HG02759 (cell line): Measurements from ENCODE around the gene FBXW8.

Source experiments
- ATAC-seq: cut with Tn5 transposase; IDR thresholded peaks from one replicate; pipeline ENCODE4 v1.9.1; 2021; ENCODE audit warnings: mild to moderate bottlenecking, moderate library complexity; ENCODE audit not compliant: unreplicated experiment

The FBXW8 gene

GRCh38 chr12:116984098-116984497 is 73.3 kb downstream of the FBXW8 start:
- no peak for ATAC-seq

GRCh38 chr12:116990329-116990728 is 79.6 kb downstream of the FBXW8 start:
- no peak for ATAC-seq

DNA sequence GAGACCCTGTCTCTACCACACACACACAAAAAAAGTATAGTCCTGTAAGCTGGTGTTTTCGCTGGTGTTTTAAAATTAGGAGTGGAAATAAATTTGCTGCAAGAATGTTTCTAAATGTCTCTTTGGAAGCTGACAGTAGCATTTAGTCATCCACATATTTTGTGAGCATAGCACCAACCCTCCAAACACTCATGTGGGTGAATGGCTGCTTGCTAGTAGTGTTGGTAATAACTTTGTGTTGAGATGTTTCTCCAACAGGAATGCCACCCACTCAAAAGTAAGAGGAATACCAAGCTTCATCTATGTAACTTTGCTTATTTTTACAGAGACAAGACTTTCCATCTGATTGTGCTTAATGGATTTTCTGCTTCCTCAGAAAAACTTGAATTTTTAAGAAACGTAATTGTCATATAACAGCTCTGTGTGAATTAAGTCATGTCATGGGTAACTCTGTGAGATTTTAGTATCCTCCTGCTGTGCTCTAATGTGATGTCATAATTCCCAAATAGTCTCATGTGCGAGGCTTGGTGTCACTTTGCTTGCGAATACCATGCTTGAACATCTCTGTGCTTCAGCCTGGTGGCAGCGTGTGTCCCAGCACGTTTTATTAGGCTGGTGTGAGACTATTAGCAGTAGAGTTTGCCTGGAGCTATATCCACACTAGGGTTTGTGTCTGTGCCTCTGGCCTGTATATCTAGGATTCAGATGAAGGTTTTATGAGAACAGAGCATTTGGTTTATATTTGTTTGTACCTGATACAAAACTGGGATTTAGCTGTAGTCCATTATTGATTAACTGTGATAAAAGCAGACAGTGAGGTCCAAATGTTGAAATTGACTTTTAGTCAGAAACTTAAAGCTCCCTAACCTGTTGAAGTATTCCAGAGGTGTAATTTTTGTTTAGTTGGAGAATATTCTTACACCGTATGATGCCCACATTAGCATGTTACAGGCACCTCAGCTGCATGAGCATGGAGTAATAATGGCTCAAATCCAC is 80.5 kb downstream of the FBXW8 start:
- ATAC-seq = no peak

GRCh38 chr12:116996093-116996492 is 85.3 kb downstream of the FBXW8 start:
- no peak for ATAC-seq

- ATAC-seq = no peak
These were observed 85.9 kb downstream of the FBXW8 start for GRCh38 chr12:116996621-116997020.

GRCh38 chr12:116999066-116999465 is 88.3 kb downstream of the FBXW8 start:
- ATAC-seq = no peak

GRCh38 chr12:117000316-117000715 is 89.6 kb downstream of the FBXW8 start:
- ATAC-seq = no peak

GRCh38 chr12:117002051-117002817 is 91.5 kb downstream of the FBXW8 start:
- no peak for ATAC-seq

DNA sequence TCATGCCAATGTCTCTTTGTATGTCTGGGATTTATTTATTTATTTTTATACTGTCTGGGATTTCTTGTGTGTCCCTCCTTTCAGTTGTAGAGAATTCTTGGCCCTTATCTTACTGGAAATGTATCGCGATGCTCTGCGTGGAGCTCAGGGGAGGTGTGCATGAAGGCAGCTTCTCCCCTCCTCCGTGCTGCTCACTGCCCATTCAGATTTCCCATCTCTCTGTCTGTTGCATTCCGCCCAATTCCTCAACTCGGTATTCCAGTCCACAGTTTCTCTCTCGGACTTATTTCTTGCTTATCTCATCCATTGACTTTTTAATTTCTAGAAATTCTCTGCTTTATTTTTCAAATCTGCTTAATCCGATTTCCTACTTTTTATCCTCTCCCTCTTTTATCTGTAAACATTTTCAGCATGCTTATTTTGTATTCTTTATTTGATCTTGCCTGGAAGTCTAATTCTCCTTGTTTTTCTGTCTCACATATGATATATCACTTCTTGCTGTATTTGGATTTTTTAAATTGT is 93.2 kb downstream of the FBXW8 start:
- no peak for ATAC-seq

DNA sequence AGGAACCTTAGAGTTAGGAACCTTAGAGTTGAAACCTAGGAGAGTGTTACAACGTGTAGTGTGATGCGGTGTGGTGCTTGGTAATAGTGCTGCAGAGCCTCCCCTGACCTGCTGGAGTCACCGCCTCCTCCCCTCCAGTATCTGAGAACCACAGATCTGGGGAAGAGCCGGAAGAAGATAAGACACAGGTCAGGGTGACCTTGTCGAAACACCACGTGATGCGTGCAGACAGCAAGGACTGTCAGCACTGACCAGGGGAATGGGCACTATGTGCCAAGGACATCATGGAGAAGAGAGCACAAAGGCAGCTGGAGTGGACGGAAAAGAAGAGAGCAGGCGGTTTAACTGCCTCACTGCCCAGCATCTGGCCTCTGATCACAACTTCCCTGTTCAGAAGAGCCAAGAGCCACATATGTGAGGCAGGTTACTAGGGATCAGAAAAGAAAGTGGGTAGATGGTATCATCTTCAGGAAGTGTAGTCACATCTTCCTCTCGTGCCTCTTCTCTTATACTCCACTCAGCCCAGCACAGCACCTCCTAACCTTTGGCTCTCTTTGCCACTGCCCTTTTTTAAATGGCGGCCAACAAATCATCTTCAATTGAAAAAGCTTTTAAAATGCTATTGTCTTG is 94.8 kb downstream of the FBXW8 start:
- ATAC-seq = no peak

DNA sequence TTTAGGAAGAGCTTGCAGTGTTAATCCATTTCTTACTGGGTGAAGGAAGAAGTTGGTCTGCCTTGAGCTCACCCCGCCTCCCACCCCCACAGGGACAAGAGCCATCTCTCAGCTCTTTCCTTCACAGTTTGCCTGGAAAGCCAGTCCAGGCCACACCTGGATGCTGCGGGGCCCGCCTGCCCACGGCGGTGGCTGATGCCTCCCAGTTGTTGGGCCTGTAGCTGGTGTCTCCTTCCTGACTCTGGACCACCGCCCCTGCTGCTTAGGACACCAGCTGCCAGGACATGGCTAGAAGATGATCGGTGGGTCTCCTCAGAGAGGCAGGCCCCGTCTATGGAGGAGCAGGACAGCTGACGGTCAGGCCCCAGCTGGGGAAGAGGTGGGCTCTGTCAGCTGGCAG is 95.6 kb downstream of the FBXW8 start:
- no peak for ATAC-seq

DNA sequence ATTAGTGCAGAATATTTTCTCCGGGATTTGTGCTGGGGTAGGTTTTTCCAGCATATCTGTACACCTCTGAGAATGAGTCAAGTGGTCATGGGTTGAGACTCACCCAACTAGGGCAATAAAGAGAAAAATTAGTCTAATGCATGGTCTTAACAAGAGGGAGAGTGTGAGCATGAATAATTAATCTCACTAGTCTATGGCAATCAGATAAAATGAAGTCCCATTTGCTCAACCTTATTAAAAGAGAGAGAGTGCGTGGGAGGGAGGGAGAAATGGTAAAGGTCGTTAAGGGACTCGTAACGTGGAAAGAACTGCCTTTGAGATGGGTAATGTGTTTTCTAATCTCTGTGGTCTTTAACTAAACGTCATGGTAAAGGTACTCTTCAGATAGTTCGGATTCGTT is 96.8 kb downstream of the FBXW8 start:
- no peak for ATAC-seq

DNA sequence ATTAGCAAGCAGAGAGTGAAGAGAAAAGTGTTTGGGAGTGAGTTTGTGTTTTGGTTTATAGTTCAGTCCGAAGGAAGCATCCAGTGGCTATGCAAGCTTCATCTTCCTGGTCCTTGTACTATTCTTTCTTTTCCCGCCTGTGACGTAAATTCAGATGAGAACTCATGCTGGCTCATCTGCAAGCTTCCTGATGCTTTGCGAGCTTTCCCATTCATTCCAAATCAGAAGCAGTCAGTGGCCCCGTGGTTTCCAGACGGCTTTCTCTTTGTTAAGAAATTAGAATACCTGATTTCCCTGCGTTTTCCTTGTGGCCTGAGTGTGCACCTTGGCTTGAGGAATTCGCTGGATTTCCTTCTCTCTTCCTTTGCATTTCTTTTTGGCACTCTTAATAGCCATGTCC is 99.0 kb downstream of the FBXW8 start:
- no peak for ATAC-seq

DNA sequence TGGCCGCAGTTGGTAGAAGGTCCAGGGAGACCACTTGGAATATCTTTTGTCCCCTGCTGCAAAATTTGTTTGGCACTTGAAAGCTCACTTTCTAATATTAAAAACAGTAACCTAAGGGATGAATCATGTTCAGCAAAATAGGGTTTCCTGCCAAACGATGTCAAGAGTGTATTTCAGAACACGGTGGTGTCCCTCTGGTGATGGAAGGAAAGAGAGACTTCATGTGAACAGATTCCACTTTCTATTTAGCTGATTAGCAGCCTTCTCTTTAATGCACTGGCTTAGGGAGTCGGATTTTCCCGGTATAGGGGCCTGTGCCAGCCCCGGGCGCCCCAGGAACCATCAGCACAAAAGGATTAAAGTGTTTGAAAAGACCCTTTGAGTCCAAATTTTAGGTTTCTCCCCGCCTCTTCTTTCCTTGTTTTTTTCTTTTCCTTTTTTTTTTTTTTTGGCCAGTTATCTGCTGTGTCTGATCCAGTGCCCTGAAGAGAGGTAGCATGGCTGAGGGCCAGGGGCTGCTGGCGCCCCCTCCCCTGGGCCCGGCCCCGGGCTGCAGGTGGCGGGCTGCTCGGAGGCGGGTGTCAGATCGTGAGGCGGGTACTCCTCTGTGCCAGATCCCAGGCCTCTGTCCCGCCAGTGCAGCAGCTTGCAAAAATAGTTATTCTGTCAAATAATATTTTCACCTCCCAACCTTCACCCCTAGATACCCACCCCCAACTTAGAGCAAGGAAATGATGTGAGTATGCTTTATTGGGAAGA is 100.1 kb downstream of the FBXW8 start:
- no peak for ATAC-seq

GRCh38 chr12:117011988-117012805 is 101.4 kb downstream of the FBXW8 start:
- no peak for ATAC-seq

GRCh38 chr12:117013726-117014125 is 103.0 kb downstream of the FBXW8 start:
- no peak for ATAC-seq

DNA sequence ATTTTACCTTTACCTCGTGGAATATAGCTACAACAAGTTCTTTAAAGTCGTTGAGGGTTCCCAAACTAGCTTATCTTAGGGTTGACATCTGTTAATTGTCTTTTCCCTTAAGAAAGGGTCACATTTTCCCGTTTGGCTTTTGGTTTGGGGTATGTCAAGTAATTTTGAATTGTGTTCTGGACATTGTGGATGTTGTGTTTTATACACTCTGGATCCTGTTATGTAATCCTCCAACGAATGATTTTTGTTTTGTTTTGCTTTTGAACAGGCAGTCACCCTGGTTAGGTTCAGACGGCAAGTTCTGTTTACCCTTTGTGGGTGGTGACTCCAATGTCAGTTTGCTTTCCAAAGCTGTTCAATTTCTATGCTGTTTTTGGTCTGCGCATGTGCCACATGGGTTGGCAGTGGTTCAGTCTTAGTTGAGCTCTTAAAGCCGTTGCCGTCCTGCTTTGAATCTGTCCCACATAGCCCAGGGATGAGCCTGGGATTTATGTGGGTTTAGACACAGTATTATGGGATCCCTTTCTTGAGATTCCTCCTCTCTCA is 103.7 kb downstream of the FBXW8 start:
- ATAC-seq = no peak

- no peak for ATAC-seq
These were observed 105.1 kb downstream of the FBXW8 start for GRCh38 chr12:117015811-117016210.

DNA sequence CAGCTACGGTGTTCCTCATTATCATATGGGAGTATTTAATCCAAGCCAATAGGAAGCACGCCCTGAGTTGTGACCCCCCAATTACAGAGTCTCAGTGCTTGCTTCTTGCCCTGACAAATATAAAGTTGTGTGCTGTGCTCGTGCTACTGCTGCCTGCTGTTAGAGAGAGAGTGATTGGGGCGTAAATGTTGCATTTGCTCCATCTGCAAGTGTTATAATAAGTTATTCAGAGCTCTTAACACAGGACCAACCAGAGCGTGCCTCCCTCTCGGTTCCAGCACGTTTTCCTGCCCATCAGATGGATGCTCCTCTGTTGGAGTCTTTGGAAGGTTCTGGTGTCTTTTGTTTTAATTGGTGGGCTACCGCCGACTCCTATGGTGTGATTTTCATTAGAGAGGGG is 107.1 kb downstream of the FBXW8 start:
- ATAC-seq = no peak
